SK-N-SH (cell line): ENCODE results near the gene CBFA2T3. TPM values are rescaled to one million over a fixed set of nuclear protein-coding genes. Genes with fewer than 3 reads are reported as not detected.

Source experiments
- CTCF ChIA-PET: fragments of 300-600, 350-600 bp; formaldehyde crosslinking; extraction: SDS; loops from one replicate; lab custom pipeline; 2021; lab: Yijun Ruan, JAX
- POLR2A ChIA-PET: fragments of 350-600 bp; sonication (Branson Sonifier 250); formaldehyde crosslinking; extraction: SDS; loops from one replicate; lab custom pipeline; 2020; ENCODE audit warnings: antibody characterized with exemption, inconsistent platforms; lab: Yijun Ruan, JAX
- DNase-seq: peaks from one replicate; pipeline ENCODE4 v3.0.0; 2012
- H2AFZ ChIP-seq: fragments of 200-600 bp; sonication (generic); 2 replicates; pipeline ENCODE4 v1.8.1; 2016; ENCODE audit warnings: antibody characterized with exemption, mild to moderate bottlenecking, low read depth
- H3F3A ChIP-seq: fragments of 200-600 bp; sonication (generic); replicated peaks from 2 replicates; pipeline ENCODE3; 2016; ENCODE audit warnings: antibody characterized with exemption, mild to moderate bottlenecking; ENCODE audit not compliant: insufficient read depth
- H3K27ac ChIP-seq, 2 experiments: fragments of 200-500 bp in 1 of 2; fragments of 200-600 bp in 1 of 2; sonication (Bioruptor generic) in 1 of 2; sonication (generic), shearing (Covaris generic) in 1 of 2; 2 replicates each; pipeline versions ENCODE4 v1.5.1 to v1.6.1; 2014 to 2016; ENCODE audit warnings: low read depth in 2 of 2, inconsistent platforms in 1 of 2, low read length in 1 of 2, mild to moderate bottlenecking in 1 of 2, mixed read lengths in 1 of 2
- H3K27me3 ChIP-seq: fragments of 200-600 bp; sonication (generic), shearing (Covaris generic); 2 replicates; pipeline ENCODE4 v1.6.1; 2016; ENCODE audit warnings: mixed run types; ENCODE audit not compliant: insufficient read depth
- H3K36me3 ChIP-seq, 2 experiments: fragments of 200-500 bp in 1 of 2; fragments of 200-600 bp in 1 of 2; sonication (Bioruptor generic) in 1 of 2; sonication (generic) in 1 of 2; replicated peaks in 1 of 2; 2 replicates each; pipeline versions ENCODE3 to v1.5.1; 2014 to 2016; ENCODE audit warnings: low read length in 1 of 2, mild to moderate bottlenecking in 1 of 2; ENCODE audit not compliant: insufficient read depth in 2 of 2, control insufficient read depth in 1 of 2
- H3K4me1 ChIP-seq, 2 experiments: fragments of 200-500 bp in 1 of 2; fragments of 200-600 bp in 1 of 2; sonication (Bioruptor generic) in 1 of 2; sonication (generic), shearing (Covaris generic) in 1 of 2; 2 replicates each; pipeline versions ENCODE4 v1.5.1 to v1.6.1; 2014 to 2016; ENCODE audit warnings: low read depth in 1 of 2, low read length in 1 of 2, mixed run types in 1 of 2; ENCODE audit not compliant: insufficient read depth in 2 of 2, control insufficient read depth in 1 of 2
- H3K4me2 ChIP-seq: fragments of 200-600 bp; sonication (generic), shearing (Covaris generic); 2 replicates; pipeline ENCODE4 v1.6.1; 2017; ENCODE audit warnings: mixed run types
- H3K4me3 ChIP-seq, 2 experiments: fragments of 200-500 bp in 1 of 2; fragments of 200-600 bp in 1 of 2; sonication (Bioruptor generic) in 1 of 2; sonication (generic), shearing (Covaris generic) in 1 of 2; 2 replicates each; pipeline versions ENCODE4 v1.5.1 to v1.8.1; 2014 to 2016; ENCODE audit warnings: low read depth in 2 of 2, inconsistent platforms in 1 of 2, low read length in 1 of 2, mild to moderate bottlenecking in 1 of 2, mixed read lengths in 1 of 2, moderate library complexity in 1 of 2
- H3K79me2 ChIP-seq: fragments of 200-600 bp; sonication (generic); 2 replicates; pipeline ENCODE4 v1.8.1; 2017; ENCODE audit warnings: mild to moderate bottlenecking; ENCODE audit not compliant: insufficient read depth
- H3K9ac ChIP-seq: fragments of 200-600 bp; sonication (generic); 2 replicates; pipeline ENCODE4 v1.6.1; 2017; ENCODE audit warnings: mixed run types
- H3K9me2 ChIP-seq: fragments of 200-600 bp; sonication (generic); 2 replicates; pipeline ENCODE4 v1.6.1; 2017; ENCODE audit warnings: mixed run types
- H3K9me3 ChIP-seq: fragments of 200-600 bp; sonication (generic); 2 replicates; pipeline ENCODE4 v1.6.1; 2017; ENCODE audit warnings: mixed run types, mild to moderate bottlenecking, moderate library complexity
- H4K20me1 ChIP-seq: fragments of 200-600 bp; sonication (generic); 2 replicates; pipeline ENCODE4 v1.6.1; 2017; ENCODE audit warnings: mild to moderate bottlenecking, mixed run types; ENCODE audit not compliant: insufficient read depth
- CHD2 ChIP-seq: fragments of 150-350 bp; IDR thresholded peaks from 2 replicates; pipeline ENCODE4 v1.6.1; 2018; ENCODE audit warnings: low read length; ENCODE audit not compliant: partially characterized antibody
- ELF1 ChIP-seq: IDR thresholded peaks from 2 replicates; pipeline ENCODE4 v1.4.0; 2012
- FOXM1 ChIP-seq: IDR thresholded peaks from 2 replicates; pipeline ENCODE4 v1.4.0; 2012; ENCODE audit warnings: low read depth, mild to moderate bottlenecking
- JUND ChIP-seq: IDR thresholded peaks from 2 replicates; pipeline ENCODE4 v1.4.0; 2012
- MEF2A ChIP-seq: IDR thresholded peaks from 2 replicates; pipeline ENCODE4 v1.4.0; 2012; ENCODE audit warnings: low read depth, borderline replicate concordance
- NFIC ChIP-seq: IDR thresholded peaks from 2 replicates; pipeline ENCODE4 v1.4.0; 2012; ENCODE audit warnings: borderline replicate concordance
- RXRA ChIP-seq: IDR thresholded peaks from 2 replicates; pipeline ENCODE4 v1.4.0; 2012; ENCODE audit warnings: low read depth, mild to moderate bottlenecking, borderline replicate concordance
- USF1 ChIP-seq: IDR thresholded peaks from 2 replicates; pipeline ENCODE4 v1.4.0; 2012; ENCODE audit warnings: low read depth, borderline replicate concordance
- WGBS: methylation state at CpG from one replicate; pipeline ENCODE4 v1.1.6; 2017; ENCODE audit warnings: low lambda C conversion rate; 5-methylcytosine and 5-hydroxymethylcytosine counted together
- polyA plus RNA-seq, 3 experiments: library from polyadenylated mRNA; depleted of rRNA; stranded (reverse); fragments of >200 nt; gene quantifications; 2 replicates each; pipeline ENCODE4 v1.2.3, GENCODE V29; 2012
- TF ChIP-seq, protein P1 (sequence below): fragments of 200-600 bp; sonication (generic); IDR thresholded peaks from 2 replicates; pipeline ENCODE4 v1.6.1; 2017; ENCODE audit warnings: antibody characterized with exemption, mild to moderate bottlenecking, moderate library complexity
- TF ChIP-seq, protein P2 (sequence below): IDR thresholded peaks from 2 replicates; pipeline ENCODE4 v1.4.0; 2012; ENCODE audit warnings: low read depth, borderline replicate concordance
- TF ChIP-seq, protein P3 (sequence below): IDR thresholded peaks from 2 replicates; pipeline ENCODE4 v1.6.1; 2012; ENCODE audit warnings: mild to moderate bottlenecking, low read depth, low read length, moderate library complexity

Gene CBFA2T3
- polyA plus RNA-seq, 1 of the 3 experiments (the other 2 are of a cell fraction) = not detected

GRCh38 chr16:88985521-88985920 lies 8.5 kb upstream of the CBFA2T3 start:
- no peak for TF ChIP-seq NFIC
- no peak for TF ChIP-seq CHD2
- no peak for TF ChIP-seq USF1
- CTCF ChIA-PET = no interaction called here

DNA sequence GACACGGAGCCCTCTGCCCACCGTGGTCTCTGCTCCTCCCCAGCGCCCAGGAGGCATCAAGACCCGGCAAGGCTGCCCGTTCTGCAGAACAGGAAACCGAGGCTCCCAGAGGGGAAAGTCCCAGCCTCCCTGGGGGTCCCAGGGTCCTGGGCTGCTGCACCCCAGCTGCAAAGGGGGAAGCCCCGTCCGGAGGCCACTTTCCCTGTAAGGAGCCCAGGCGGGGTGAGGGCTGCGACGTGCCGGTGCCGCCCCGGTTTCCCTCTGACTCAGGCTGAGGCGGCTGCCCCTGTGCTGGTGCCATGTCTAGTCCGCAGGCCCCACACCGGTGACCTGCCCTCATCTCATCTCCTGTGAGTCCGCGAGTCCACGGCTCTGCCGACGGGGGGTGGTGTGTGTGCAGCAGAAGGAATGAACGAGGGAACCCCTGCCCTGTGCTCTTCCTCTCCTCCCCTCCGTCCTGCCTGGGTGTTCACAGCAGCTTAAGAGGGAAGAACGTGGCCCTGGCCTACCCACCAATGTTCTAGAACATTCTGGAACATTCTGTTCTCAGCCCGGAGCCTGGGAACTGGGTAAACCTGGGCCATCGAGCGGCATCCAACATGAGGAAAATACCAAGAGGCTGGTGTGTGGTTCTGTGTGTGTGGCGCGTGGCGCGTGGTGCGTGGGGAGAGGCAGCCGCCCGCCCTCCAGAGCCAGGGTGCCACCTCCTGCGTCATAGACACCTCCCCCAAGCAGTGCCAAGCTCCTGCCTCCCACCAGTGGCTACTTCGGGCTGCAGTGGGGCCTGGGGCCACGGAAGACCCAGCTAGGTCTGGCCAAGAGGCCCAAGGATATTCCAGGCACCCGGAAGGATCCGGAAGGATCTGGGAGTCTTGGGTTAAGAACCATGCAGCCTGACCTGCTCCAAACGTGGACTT lies 7.0 kb upstream of the CBFA2T3 start:
- ChIA-PET POLR2A (no interaction called here), CTCF (interaction anchor here (1.4 kb wide), 1 partner anchor 12 kb away, joined by 3 read pairs; no protein-coding TSS in a partner anchor)
- H2AFZ ChIP-seq = no peak overlapping the region
- 57% methylated on average over 19 of the region's 41 CpGs for WGBS
- DNase-seq = no peak
- no peak overlapping the region for H3K4me3 ChIP-seq
- H3F3A ChIP-seq = no peaks in the 10 kb centered on the region
- 0 out of 2 replicates have a peak, but pooled peaks cover 7% of the 10 kb centered on the region for H3K27me3 ChIP-seq
- H3K36me3 ChIP-seq = no peaks in the 10 kb centered on the region
- no peak overlapping the region for H3K27ac ChIP-seq
- no peaks in the 10 kb centered on the region for H3K9me2 ChIP-seq
- no peaks in the 10 kb centered on the region for H3K9me3 ChIP-seq
- H3K4me1 ChIP-seq = no peaks in the 10 kb centered on the region
- H4K20me1 ChIP-seq = no peaks in the 10 kb centered on the region
- no peaks in the 10 kb centered on the region for H3K79me2 ChIP-seq
- no peak for TF ChIP-seq NFIC
- TF ChIP-seq RXRA = no peak
- TF ChIP-seq, protein P1, sequence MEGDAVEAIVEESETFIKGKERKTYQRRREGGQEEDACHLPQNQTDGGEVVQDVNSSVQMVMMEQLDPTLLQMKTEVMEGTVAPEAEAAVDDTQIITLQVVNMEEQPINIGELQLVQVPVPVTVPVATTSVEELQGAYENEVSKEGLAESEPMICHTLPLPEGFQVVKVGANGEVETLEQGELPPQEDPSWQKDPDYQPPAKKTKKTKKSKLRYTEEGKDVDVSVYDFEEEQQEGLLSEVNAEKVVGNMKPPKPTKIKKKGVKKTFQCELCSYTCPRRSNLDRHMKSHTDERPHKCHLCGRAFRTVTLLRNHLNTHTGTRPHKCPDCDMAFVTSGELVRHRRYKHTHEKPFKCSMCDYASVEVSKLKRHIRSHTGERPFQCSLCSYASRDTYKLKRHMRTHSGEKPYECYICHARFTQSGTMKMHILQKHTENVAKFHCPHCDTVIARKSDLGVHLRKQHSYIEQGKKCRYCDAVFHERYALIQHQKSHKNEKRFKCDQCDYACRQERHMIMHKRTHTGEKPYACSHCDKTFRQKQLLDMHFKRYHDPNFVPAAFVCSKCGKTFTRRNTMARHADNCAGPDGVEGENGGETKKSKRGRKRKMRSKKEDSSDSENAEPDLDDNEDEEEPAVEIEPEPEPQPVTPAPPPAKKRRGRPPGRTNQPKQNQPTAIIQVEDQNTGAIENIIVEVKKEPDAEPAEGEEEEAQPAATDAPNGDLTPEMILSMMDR = no peak
- no peak overlapping the region for H3K4me2 ChIP-seq
- no peak overlapping the region for H3K9ac ChIP-seq

More at GRCh38 chr16:88985521-88985920, 8.5 kb upstream of the CBFA2T3 start:
- Histone ChIP-seq H2AFZ (no peak overlapping the region), H4K20me1 (no peaks in the 10 kb centered on the region), H3K27ac (no peak overlapping the region), H3K9me3 (no peaks in the 10 kb centered on the region), H3K9me2 (no peaks in the 10 kb centered on the region), H3F3A (no peaks in the 10 kb centered on the region), H3K9ac (no peak overlapping the region), H3K36me3 (no peaks in the 10 kb centered on the region), H3K4me3 (no peak overlapping the region), H3K4me1 (no peaks in the 10 kb centered on the region), H3K27me3 (0 out of 2 replicates have a peak, but pooled peaks cover 7% of the 10 kb centered on the region), H3K4me2 (no peak overlapping the region), H3K79me2 (no peaks in the 10 kb centered on the region)
- no peak for DNase-seq
- POLR2A ChIA-PET = no interaction called here
- WGBS = 34% methylated on average over 6 of the region's 13 CpGs

DNA sequence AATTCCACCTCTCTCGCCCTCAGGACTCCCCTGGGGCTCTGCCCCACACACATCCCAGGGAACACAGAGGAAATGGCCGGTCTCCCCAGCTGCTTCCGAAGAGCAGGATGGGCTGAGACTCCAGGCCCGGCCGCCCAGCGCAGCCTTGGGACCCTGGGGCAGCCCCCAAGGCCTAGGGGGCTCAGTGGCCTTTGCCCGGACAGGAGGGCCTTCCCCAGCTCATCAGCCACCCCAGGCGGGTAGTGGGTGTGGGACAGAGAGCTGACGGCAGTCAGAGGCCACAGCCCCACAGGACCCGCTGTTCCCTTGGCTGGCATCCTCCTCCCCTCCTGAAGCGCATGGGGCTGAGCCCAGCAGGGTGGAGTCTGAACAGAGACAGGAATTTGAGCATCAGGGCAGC lies 6.2 kb upstream of the CBFA2T3 start:
- Histone ChIP-seq H4K20me1 (no peaks in the 10 kb centered on the region), H3K27ac (no peak overlapping the region), H3K4me1 (no peaks in the 10 kb centered on the region), H3K79me2 (no peaks in the 10 kb centered on the region), H3K4me2 (no peak overlapping the region), H3K9ac (no peak overlapping the region), H3F3A (no peaks in the 10 kb centered on the region), H3K36me3 (no peaks in the 10 kb centered on the region), H3K27me3 (0 out of 2 replicates have a peak, but pooled peaks cover 11% of the 10 kb centered on the region), H3K9me2 (no peaks in the 10 kb centered on the region), H3K4me3 (no peak overlapping the region), H3K9me3 (no peaks in the 10 kb centered on the region), H2AFZ (no peak overlapping the region)
- CTCF ChIA-PET = interaction anchor here (1.4 kb wide), 1 partner anchor 11 kb away, joined by 3 read pairs; no protein-coding TSS in a partner anchor
- DNase-seq = no peak
- WGBS = 35% methylated on average over 5 of the region's 11 CpGs
- POLR2A ChIA-PET = no interaction called here
- no peak for TF ChIP-seq JUND
- no peak for TF ChIP-seq FOXM1
- TF ChIP-seq ELF1 = no peak
- TF ChIP-seq, protein P2, sequence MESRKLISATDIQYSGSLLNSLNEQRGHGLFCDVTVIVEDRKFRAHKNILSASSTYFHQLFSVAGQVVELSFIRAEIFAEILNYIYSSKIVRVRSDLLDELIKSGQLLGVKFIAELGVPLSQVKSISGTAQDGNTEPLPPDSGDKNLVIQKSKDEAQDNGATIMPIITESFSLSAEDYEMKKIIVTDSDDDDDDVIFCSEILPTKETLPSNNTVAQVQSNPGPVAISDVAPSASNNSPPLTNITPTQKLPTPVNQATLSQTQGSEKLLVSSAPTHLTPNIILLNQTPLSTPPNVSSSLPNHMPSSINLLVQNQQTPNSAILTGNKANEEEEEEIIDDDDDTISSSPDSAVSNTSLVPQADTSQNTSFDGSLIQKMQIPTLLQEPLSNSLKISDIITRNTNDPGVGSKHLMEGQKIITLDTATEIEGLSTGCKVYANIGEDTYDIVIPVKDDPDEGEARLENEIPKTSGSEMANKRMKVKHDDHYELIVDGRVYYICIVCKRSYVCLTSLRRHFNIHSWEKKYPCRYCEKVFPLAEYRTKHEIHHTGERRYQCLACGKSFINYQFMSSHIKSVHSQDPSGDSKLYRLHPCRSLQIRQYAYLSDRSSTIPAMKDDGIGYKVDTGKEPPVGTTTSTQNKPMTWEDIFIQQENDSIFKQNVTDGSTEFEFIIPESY = no peak
- no peak for TF ChIP-seq MEF2A
- TF ChIP-seq, protein P3, sequence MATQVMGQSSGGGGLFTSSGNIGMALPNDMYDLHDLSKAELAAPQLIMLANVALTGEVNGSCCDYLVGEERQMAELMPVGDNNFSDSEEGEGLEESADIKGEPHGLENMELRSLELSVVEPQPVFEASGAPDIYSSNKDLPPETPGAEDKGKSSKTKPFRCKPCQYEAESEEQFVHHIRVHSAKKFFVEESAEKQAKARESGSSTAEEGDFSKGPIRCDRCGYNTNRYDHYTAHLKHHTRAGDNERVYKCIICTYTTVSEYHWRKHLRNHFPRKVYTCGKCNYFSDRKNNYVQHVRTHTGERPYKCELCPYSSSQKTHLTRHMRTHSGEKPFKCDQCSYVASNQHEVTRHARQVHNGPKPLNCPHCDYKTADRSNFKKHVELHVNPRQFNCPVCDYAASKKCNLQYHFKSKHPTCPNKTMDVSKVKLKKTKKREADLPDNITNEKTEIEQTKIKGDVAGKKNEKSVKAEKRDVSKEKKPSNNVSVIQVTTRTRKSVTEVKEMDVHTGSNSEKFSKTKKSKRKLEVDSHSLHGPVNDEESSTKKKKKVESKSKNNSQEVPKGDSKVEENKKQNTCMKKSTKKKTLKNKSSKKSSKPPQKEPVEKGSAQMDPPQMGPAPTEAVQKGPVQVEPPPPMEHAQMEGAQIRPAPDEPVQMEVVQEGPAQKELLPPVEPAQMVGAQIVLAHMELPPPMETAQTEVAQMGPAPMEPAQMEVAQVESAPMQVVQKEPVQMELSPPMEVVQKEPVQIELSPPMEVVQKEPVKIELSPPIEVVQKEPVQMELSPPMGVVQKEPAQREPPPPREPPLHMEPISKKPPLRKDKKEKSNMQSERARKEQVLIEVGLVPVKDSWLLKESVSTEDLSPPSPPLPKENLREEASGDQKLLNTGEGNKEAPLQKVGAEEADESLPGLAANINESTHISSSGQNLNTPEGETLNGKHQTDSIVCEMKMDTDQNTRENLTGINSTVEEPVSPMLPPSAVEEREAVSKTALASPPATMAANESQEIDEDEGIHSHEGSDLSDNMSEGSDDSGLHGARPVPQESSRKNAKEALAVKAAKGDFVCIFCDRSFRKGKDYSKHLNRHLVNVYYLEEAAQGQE = no peak
